Stimulated activated CD8-positive, alpha-beta memory T cell treated with anti-CD3 and anti-CD28 coated beads, Interleukin-2, amount 100 ng/mL, for 1 hour (primary cell): ENCODE results near the gene ZNF333.

Experiments
- DNase-seq, 2 donors: peaks; one replicate each; pipeline ENCODE4 v3.0.0-alpha.2; 2020; ENCODE audit warnings: low read depth in 2 of 2

Gene ZNF333

GRCh38 chr19:14689598-14690503 is at the start of gene ZNF333:
ZNF333 (plus strand) TSS chr19:14690048; CDS start chr19:14693492, 3,444 bp downstream.
- DNase-seq, result peak; percentile 97 to 98

GRCh38 chr19:14648506-14648905 is 41.3 kb upstream of the ZNF333 start:
- DNase-seq, result no peak

GRCh38 chr19:14649020-14649419 is 40.8 kb upstream of the ZNF333 start:
- no peak for DNase-seq

GRCh38 chr19:14650161-14650560 is 39.7 kb upstream of the ZNF333 start:
- no peak for DNase-seq

- DNase-seq, result no peak
Measured at GRCh38 chr19:14654786-14655560, 34.9 kb upstream of the ZNF333 start.

GRCh38 chr19:14655726-14656125 is 34.1 kb upstream of the ZNF333 start:
- no peak for DNase-seq

GRCh38 chr19:14659874-14660489 is 29.9 kb upstream of the ZNF333 start:
- DNase-seq, result no peak

- no peak for DNase-seq
Measured at GRCh38 chr19:14661372-14661924, 28.4 kb upstream of the ZNF333 start.

GRCh38 chr19:14669940-14670339 is 19.9 kb upstream of the ZNF333 start:
- DNase-seq, result no peak

- DNase-seq, result no peak
Measured at GRCh38 chr19:14670408-14670807, 19.4 kb upstream of the ZNF333 start.

GRCh38 chr19:14672188-14672872 is 17.5 kb upstream of the ZNF333 start:
- DNase-seq, result no peak

GRCh38 chr19:14673088-14673487 is 16.8 kb upstream of the ZNF333 start:
- no peak for DNase-seq

- no peak for DNase-seq
Measured at GRCh38 chr19:14674764-14675163, 15.1 kb upstream of the ZNF333 start, which contains the start of gene ADGRE3. ADGRE3 (minus strand) TSS chr19:14674844; CDS start chr19:14674770, 74 bp downstream.

GRCh38 chr19:14676762-14677161 is 13.1 kb upstream of the ZNF333 start:
- DNase-seq, result no peak

GRCh38 chr19:14677464-14677863 is 12.4 kb upstream of the ZNF333 start:
- DNase-seq, result no peak

GRCh38 chr19:14678199-14678598 is 11.6 kb upstream of the ZNF333 start:
- no peak for DNase-seq

- DNase-seq, result no peak
Measured at GRCh38 chr19:14682084-14682483, 7.8 kb upstream of the ZNF333 start.

- DNase-seq, result no peak
Measured at GRCh38 chr19:14683439-14683838, 6.4 kb upstream of the ZNF333 start.

- no peak for DNase-seq
Measured at GRCh38 chr19:14686411-14686810, 3.4 kb upstream of the ZNF333 start.

GRCh38 chr19:14694641-14695266 is 4.9 kb downstream of the ZNF333 start:
- DNase-seq, result no peak

- no peak for DNase-seq
Measured at GRCh38 chr19:14695471-14695870, 5.6 kb downstream of the ZNF333 start.
